ENCODE results near the gene MALRD1.
"Not testable (repeated sequence)": the region's sequence is repeated elsewhere in the genome, so short reads cannot be mapped to it uniquely, and the experiment has no call there.

DNA sequence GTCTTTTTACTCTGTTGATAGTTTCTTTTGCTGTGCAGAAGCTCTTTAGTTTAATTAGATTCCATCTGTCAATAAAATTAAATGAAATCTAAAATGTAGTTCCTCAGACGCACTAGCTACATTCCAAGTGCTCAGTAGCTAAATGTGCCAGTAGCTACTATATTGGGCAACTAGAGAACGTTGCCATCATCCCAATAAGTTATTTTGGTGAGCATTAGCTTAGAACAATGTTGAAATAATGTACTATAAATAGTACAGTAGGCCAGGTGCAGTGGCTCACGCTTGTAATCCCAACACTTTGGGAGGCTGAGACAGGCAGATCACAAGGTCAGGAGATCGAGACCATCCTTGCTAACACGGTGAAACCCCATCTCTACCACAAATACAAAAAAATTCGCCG is 690.6 kb downstream of the MALRD1 start:
- TF ChIP-seq FOXA1 (IDR thresholded peaks at IDR 0.05); ZNF384 (IDR thresholded peaks at IDR 0.05); TARDBP (IDR thresholded peaks at IDR 0.05); SP1 (IDR thresholded peaks at IDR 0.05); BHLHE40 (IDR thresholded peaks at IDR 0.05; ENCODE audit: borderline replicate concordance); NFRKB (IDR thresholded peaks at IDR 0.05); ARNT (IDR thresholded peaks at IDR 0.05): not testable (repeated sequence)
- TF ChIP-seq, protein P1, sequence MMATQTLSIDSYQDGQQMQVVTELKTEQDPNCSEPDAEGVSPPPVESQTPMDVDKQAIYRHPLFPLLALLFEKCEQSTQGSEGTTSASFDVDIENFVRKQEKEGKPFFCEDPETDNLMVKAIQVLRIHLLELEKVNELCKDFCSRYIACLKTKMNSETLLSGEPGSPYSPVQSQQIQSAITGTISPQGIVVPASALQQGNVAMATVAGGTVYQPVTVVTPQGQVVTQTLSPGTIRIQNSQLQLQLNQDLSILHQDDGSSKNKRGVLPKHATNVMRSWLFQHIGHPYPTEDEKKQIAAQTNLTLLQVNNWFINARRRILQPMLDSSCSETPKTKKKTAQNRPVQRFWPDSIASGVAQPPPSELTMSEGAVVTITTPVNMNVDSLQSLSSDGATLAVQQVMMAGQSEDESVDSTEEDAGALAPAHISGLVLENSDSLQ (IDR thresholded peaks at IDR 0.05) = not testable (repeated sequence)

Data from HEK293T (cell line).